GM06990 (cell line): ENCODE data around the gene ADAMTS20.
A peak's percentile ranks its signal among the peaks of the same experiment; 100 is the strongest.

ENCODE experiments used
- DNase-seq: peaks from one replicate; pipeline ENCODE4 v3.0.0-alpha.2; 2011; ENCODE audit not compliant: insufficient read length; ENCODE audit errors: extremely low read depth
- H3K27me3 ChIP-seq: replicated peaks from 2 replicates; pipeline ENCODE4 v1.6.0; 2011; ENCODE audit warnings: low read length; ENCODE audit not compliant: control insufficient read depth, insufficient read depth
- H3K36me3 ChIP-seq: 2 replicates; pipeline ENCODE4 v1.5.1; 2011; ENCODE audit warnings: low read length; ENCODE audit not compliant: control insufficient read depth, insufficient read depth
- H3K4me3 ChIP-seq: replicated peaks from 2 replicates; pipeline ENCODE4 v1.5.1; 2011; ENCODE audit warnings: low read depth, mild to moderate bottlenecking, control low read depth, low read length
- TF ChIP-seq, protein P1 (sequence below): IDR thresholded peaks from 2 replicates; pipeline ENCODE4 v1.5.1; 2011; ENCODE audit warnings: low read length, control low read depth, mild to moderate bottlenecking, inconsistent platforms; ENCODE audit not compliant: insufficient read depth, poor library complexity, severe bottlenecking

The ADAMTS20 gene

DNA sequence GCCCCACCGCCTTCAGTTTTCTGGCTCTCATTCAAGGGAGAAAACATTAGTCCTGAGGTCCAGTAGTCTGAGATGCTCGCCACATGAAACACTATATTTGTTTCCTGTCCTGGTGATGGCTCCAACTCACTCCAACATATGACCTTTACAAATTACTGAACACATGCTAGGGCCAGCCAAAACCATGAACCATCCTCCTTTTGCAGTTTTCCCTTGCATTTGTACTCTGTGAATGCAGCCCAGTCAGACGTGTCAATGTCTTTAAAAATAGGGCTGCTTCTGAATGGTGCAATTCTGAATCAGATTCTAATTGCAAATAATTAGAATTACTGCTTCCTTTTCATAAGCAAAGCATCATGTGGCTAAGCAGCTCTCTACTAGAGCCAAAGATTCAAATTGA, 36.0 kb downstream of the ADAMTS20 start:
- TF ChIP-seq, protein P1, sequence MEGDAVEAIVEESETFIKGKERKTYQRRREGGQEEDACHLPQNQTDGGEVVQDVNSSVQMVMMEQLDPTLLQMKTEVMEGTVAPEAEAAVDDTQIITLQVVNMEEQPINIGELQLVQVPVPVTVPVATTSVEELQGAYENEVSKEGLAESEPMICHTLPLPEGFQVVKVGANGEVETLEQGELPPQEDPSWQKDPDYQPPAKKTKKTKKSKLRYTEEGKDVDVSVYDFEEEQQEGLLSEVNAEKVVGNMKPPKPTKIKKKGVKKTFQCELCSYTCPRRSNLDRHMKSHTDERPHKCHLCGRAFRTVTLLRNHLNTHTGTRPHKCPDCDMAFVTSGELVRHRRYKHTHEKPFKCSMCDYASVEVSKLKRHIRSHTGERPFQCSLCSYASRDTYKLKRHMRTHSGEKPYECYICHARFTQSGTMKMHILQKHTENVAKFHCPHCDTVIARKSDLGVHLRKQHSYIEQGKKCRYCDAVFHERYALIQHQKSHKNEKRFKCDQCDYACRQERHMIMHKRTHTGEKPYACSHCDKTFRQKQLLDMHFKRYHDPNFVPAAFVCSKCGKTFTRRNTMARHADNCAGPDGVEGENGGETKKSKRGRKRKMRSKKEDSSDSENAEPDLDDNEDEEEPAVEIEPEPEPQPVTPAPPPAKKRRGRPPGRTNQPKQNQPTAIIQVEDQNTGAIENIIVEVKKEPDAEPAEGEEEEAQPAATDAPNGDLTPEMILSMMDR = no peak
- H3K36me3 ChIP-seq = no peaks in the 10 kb centered on the region
- H3K4me3 ChIP-seq = no peak overlapping the region
- no peak for DNase-seq
- H3K27me3 ChIP-seq = no peaks in the 10 kb centered on the region

DNA sequence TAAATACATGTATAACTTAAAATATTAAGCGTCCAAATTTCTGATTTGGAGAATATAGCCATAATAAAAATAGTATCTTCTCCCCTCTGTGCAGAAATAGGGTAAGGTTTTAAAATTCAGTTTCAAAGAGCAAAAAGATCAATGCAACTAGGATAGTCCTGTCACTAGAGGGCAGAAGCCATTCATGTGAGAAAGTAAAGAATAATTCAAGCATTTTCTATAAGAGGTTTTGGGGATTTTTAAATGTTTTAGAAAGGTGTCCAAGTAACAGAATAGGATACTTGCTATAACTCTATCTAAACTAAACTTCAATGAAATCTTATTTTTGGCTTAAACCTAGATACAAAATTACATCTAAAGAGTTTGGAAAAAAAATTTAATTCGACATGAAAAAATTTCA, 50.3 kb downstream of the ADAMTS20 start:
- TF ChIP-seq, protein P1 = peak; percentile 28
- no peaks in the 10 kb centered on the region for H3K36me3 ChIP-seq
- H3K4me3 ChIP-seq = no peak overlapping the region
- H3K27me3 ChIP-seq = no peaks in the 10 kb centered on the region
- DNase-seq = no peak

DNA sequence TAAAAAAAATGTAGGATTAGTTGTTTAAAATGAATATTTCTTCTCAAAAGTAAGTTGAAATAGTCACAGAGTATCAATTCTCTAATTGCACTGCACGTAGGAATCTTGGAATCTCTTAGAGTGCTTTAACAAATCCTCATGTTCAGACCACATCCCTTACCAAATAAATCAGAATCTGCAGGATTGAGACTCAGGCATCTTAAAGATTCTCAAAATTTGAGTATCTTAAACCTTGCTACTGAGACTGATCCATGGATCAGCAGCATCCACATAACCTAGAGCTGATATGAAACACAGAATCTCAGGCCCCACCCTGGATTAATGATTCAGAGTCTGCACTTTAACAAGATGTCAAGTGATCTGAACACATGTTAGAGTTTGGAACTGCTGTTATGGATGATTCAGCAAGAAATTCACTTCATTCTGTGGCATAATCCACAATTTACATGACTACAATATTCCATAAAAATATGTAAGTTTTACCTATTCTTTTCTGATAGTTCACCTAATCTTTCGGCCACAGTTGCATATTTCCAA, 58.7 kb downstream of the ADAMTS20 start:
- TF ChIP-seq, protein P1 = no peak
- Histone ChIP-seq H3K27me3 (no peaks in the 10 kb centered on the region), H3K36me3 (no peaks in the 10 kb centered on the region), H3K4me3 (no peak overlapping the region)
- no peak for DNase-seq

DNA sequence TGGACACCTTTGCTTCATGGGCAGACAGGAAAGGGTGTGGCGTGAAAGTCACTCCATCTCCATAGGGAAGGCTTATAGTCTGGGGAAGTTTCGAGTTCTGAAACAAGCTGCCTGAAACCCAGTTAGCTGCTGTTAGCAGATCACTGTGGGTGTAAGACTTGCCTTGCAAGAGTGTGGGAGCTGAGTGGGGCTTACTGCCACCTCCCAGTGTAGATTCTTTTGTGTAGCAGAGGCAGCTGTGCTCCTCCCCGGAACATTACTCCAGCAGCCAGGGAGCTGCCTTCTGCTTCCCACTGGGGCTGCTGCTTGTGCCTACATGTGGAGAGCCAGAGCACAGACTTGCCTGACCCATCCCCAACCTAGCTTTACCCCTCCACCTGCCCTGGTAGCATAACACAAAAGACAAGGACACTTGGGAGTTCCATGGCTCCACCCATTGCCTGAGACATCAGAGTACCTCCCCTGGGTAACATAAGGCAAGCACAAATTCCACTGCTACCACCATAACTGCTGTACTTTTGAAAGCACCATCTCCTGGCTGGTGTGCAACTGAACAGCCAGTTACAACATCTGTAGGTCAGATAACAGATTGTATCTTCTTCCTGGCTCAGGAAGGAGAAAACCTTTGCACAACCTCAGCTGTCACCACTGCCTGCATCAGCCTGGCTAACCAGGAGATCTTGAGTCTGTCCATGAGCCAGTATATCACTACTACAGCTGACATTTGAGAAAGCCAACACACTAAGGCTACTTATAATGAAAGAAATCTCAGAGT, 69.5 kb downstream of the ADAMTS20 start:
- TF ChIP-seq, protein P1 = no peak
- Histone ChIP-seq H3K27me3 (no peaks in the 10 kb centered on the region), H3K36me3 (no peaks in the 10 kb centered on the region), H3K4me3 (no peak overlapping the region)
- no peak for DNase-seq

DNA sequence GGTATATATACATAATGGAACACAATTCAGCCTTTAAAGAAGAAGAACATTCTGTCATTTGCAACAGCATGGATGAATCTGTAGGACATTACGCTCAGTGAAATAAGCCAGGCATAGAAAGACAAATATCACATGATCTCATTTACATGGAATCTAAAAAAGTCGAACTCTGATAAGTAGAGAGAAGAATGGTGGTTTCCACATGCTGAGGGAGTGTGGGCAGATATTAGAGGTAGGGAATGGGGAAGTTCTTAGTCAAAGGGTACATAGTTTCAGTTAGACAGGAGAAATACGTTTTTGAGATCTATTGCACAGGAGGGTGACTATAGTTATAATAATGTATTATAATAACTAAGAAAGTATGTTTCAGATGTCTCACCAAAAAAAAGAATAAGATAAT, 71.4 kb downstream of the ADAMTS20 start:
- no peak for DNase-seq
- no peaks in the 10 kb centered on the region for H3K27me3 ChIP-seq
- TF ChIP-seq, protein P1 = no peak
- H3K36me3 ChIP-seq = no peaks in the 10 kb centered on the region
- no peak overlapping the region for H3K4me3 ChIP-seq

DNA sequence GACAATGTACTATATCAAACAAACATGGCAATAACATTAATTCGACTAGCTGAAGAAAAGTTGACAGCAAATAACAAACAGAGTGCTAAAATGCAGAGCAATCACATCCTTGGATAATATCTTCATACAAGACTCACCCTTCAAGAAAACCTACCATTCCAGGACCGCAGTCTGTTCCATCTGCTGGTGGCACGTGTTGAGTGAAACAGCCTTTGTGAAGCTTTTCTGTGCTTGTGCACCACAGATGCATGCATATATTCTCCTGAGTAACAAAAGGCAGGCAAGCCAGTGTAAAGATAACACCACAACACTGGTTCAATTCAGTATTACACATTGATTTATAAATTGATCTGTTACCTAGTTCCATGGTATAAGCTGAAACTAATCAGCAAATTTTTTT, 89.3 kb downstream of the ADAMTS20 start:
- no peak for DNase-seq
- no peaks in the 10 kb centered on the region for H3K27me3 ChIP-seq
- no peaks in the 10 kb centered on the region for H3K36me3 ChIP-seq
- no peak overlapping the region for H3K4me3 ChIP-seq
- TF ChIP-seq, protein P1 = no peak
